Measurements from ENCODE around the gene GABBR2. TPM values are rescaled to one million over a fixed set of nuclear protein-coding genes. Genes with fewer than 3 reads are reported as not detected.

The GABBR2 gene
- total RNA-seq, 2 donors from 2014 or later, result 1.2 to 1.3 TPM

- no peak overlapping the region for H3K27ac ChIP-seq (ENCODE audit: low read depth, low read length)
- H3K9ac ChIP-seq (ENCODE audit: extremely low read depth, low read length, poor library complexity, severe bottlenecking), result no peak overlapping the region
- no peak overlapping the region for H3K4me3 Mint-ChIP-seq
- no peaks in the 10 kb centered on the region for H3K36me3 Mint-ChIP-seq (ENCODE audit: low read depth)
- no peaks in the 10 kb centered on the region for H3K27me3 ChIP-seq (ENCODE audit: control insufficient read depth, insufficient read depth, low read length, poor library complexity, severe bottlenecking)
- TF ChIP-seq CTCF (conservative IDR thresholded peaks at IDR 0.05), result no peak
- H3K9me3 Mint-ChIP-seq, result peaks cover 20% of the 10 kb centered on the region
- 91 to 100% methylated on average over 1 to 3 of the region's 3 CpGs for WGBS, 2 experiments (ENCODE audit: insufficient coverage in 1 of 2, insufficient read length in 1 of 2)
- no peak for DNase-seq
- no peaks in the 10 kb centered on the region for H3K4me1 ChIP-seq (ENCODE audit: control insufficient read depth, insufficient read depth, low read length)
- peaks cover 2% of the 10 kb centered on the region for H3K4me1 Mint-ChIP-seq
- peaks cover 20% of the 10 kb centered on the region for H3K9me3 ChIP-seq (ENCODE audit: control insufficient read depth, low read length)
- no peaks in the 10 kb centered on the region for H3K27me3 Mint-ChIP-seq (ENCODE audit: insufficient read depth)
- H3K27ac Mint-ChIP-seq, result no peak overlapping the region
- no peaks in the 10 kb centered on the region for H3K36me3 ChIP-seq (ENCODE audit: control insufficient read depth, insufficient read depth, low read length)
- no peak overlapping the region for H3K4me3 ChIP-seq (ENCODE audit: low read length)
Measured at GRCh38 chr9:98640394-98640793, 68.3 kb downstream of the GABBR2 start.

- Histone ChIP-seq H3K36me3 (ENCODE audit: control insufficient read depth, insufficient read depth, low read length) (no peaks in the 10 kb centered on the region), H3K4me1 (ENCODE audit: control insufficient read depth, insufficient read depth, low read length) (no peaks in the 10 kb centered on the region), H3K9me3 (ENCODE audit: control insufficient read depth, low read length) (peaks cover 20% of the 10 kb centered on the region), H3K27me3 (ENCODE audit: control insufficient read depth, insufficient read depth, low read length, poor library complexity, severe bottlenecking) (no peaks in the 10 kb centered on the region), H3K27ac (ENCODE audit: low read depth, low read length) (no peak overlapping the region), H3K9ac (ENCODE audit: extremely low read depth, low read length, poor library complexity, severe bottlenecking) (no peak overlapping the region), H3K4me3 (ENCODE audit: low read length) (no peak overlapping the region)
- WGBS, 2 experiments (ENCODE audit: insufficient coverage in 1 of 2, insufficient read length in 1 of 2), result 96 to 100% methylated on average over 1 of the region's 1 CpG
- Mint-ChIP-seq H3K4me3 (no peak overlapping the region), H3K36me3 (ENCODE audit: low read depth) (no peaks in the 10 kb centered on the region), H3K27ac (no peak overlapping the region), H3K9me3 (peaks cover 20% of the 10 kb centered on the region), H3K27me3 (ENCODE audit: insufficient read depth) (no peaks in the 10 kb centered on the region), H3K4me1 (peaks cover 2% of the 10 kb centered on the region)
- no peak for TF ChIP-seq CTCF (conservative IDR thresholded peaks at IDR 0.05)
- no peak for DNase-seq
Measured at GRCh38 chr9:98639133-98639532, 69.6 kb downstream of the GABBR2 start.

- Mint-ChIP-seq H3K27me3 (ENCODE audit: insufficient read depth) (no peaks in the 10 kb centered on the region), H3K36me3 (ENCODE audit: low read depth) (no peaks in the 10 kb centered on the region), H3K27ac (no peak overlapping the region), H3K4me1 (peaks cover under 1% of the 10 kb centered on the region), H3K9me3 (peaks cover 20% of the 10 kb centered on the region), H3K4me3 (no peak overlapping the region)
- Histone ChIP-seq H3K27me3 (ENCODE audit: control insufficient read depth, insufficient read depth, low read length, poor library complexity, severe bottlenecking) (no peaks in the 10 kb centered on the region), H3K27ac (ENCODE audit: low read depth, low read length) (no peak overlapping the region), H3K36me3 (ENCODE audit: control insufficient read depth, insufficient read depth, low read length) (no peaks in the 10 kb centered on the region), H3K9ac (ENCODE audit: extremely low read depth, low read length, poor library complexity, severe bottlenecking) (no peak overlapping the region), H3K4me1 (ENCODE audit: control insufficient read depth, insufficient read depth, low read length) (peaks cover 6% of the 10 kb centered on the region), H3K4me3 (ENCODE audit: low read length) (no peak overlapping the region), H3K9me3 (ENCODE audit: control insufficient read depth, low read length) (peaks cover 20% of the 10 kb centered on the region)
- DNase-seq, result no peak
- 100% methylated on average over 1 of the region's 1 CpG; no CpG with 5 or more reads in 1 of the 2 experiments for WGBS, 2 experiments (ENCODE audit: insufficient coverage in 1 of 2, insufficient read length in 1 of 2)
- TF ChIP-seq CTCF (conservative IDR thresholded peaks at IDR 0.05), result no peak
Measured at GRCh38 chr9:98637381-98637780, 71.4 kb downstream of the GABBR2 start.
